ENCODE results near the gene UBE2O.

UBE2O gene

DNA sequence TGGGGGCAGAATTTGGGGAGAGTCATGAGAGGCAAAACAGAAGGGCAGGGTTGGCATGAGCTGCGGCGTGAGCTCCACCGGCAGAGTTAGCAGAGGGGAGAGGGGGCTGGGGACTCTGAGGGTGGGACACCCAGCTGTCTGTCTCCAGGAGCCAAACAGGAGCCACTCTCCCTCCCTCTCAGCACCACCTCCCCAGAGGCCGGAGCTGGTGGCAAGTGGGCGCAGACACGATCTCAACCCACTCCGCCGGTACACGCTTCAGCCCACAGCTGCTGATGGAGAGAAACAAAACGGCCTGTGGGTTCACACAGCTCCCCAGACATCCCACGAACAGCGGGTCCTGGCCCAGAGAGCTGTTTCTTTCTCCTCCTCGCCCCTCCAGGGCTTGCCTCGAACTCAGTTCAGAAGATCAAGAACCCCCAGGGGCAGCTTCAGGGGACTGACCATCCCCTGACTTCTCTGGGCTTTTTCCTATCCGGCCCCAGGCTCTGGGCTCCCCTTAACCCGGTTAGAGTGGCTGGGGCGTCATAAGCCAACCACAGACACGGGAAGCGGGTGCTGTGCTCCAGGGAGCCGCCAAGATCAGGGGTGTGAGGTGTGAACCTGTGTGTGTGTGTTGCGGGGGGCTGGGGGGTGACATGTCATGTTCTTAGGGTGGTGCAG, 40.7 kb upstream of the UBE2O start:
- no peak overlapping the region for H3K4ac ChIP-seq (ENCODE audit: low read length)
- H2AFZ ChIP-seq (ENCODE audit: low read length) = peak overlapping the region; percentile 67
- H2BK120ac ChIP-seq (ENCODE audit: low read depth, low read length) = no peak overlapping the region
- H3K4me2 ChIP-seq (ENCODE audit: insufficient read depth, low read length, poor library complexity, severe bottlenecking) = no peak overlapping the region
- peak overlapping the region; percentile 15 for H2AK5ac ChIP-seq (ENCODE audit: low read depth, low read length)
- H2BK5ac ChIP-seq (ENCODE audit: low read length) = no peak overlapping the region
- no peaks in the 10 kb centered on the region for H3K79me1 ChIP-seq (ENCODE audit: low read depth, low read length)
- no peak overlapping the region for H4K8ac ChIP-seq (ENCODE audit: low read depth, low read length)
- peaks cover 8 to 26% of the 10 kb centered on the region in 2 donors for H3K4me1 ChIP-seq (ENCODE audit: control insufficient read depth in 2 of 2, insufficient read depth in 1 of 2, low read depth in 1 of 2, low read length in 2 of 2)
- no peaks in the 10 kb centered on the region for H3K36me3 ChIP-seq (replicated peaks in 1 of 2; ENCODE audit: control insufficient read depth in 2 of 2, insufficient read depth in 2 of 2, low read length in 2 of 2)
- H3K27ac ChIP-seq (replicated peaks; ENCODE audit: low read length) = no peak overlapping the region
- H3K14ac ChIP-seq (ENCODE audit: low read length) = peak overlapping the region; percentile 8
- peak overlapping the region; percentile 30 for H2BK15ac ChIP-seq (ENCODE audit: low read length)
- H3K4me3 ChIP-seq (ENCODE audit: low read length in 2 of 2) = no peak overlapping the region
- DNase-seq (ENCODE audit: low spot score) = no peak
- H4K91ac ChIP-seq (ENCODE audit: low read depth, low read length, poor library complexity) = peak overlapping the region; percentile 72
- no CpG with 5 or more reads among the region's 21 CpGs for WGBS, 2 donors (ENCODE audit: extremely low coverage in 2 of 2, insufficient read length in 2 of 2, insufficient replicate concordance in 1 of 2)
- peak overlapping the region; percentile 41 for H2BK12ac ChIP-seq (ENCODE audit: low read length)
- H3K9ac ChIP-seq (ENCODE audit: low read depth, low read length, poor library complexity) = peak overlapping the region; percentile 44
- peak overlapping the region; percentile 57 for H3K18ac ChIP-seq (ENCODE audit: low read length)
- no peaks in the 10 kb centered on the region for H3K9me3 ChIP-seq (replicated peaks in 1 of 2; ENCODE audit: control insufficient read depth in 2 of 2, insufficient read depth in 1 of 2, low read depth in 1 of 2, low read length in 2 of 2)
- peaks cover 0 to 60% (median 0%) of the 10 kb centered on the region in 3 experiments for H3K27me3 ChIP-seq (ENCODE audit: control insufficient read depth in 3 of 3, insufficient read depth in 3 of 3, low read depth in 1 of 3, low read length in 3 of 3)
- H3K23ac ChIP-seq (ENCODE audit: low read depth, low read length, poor library complexity) = no peak overlapping the region

DNA sequence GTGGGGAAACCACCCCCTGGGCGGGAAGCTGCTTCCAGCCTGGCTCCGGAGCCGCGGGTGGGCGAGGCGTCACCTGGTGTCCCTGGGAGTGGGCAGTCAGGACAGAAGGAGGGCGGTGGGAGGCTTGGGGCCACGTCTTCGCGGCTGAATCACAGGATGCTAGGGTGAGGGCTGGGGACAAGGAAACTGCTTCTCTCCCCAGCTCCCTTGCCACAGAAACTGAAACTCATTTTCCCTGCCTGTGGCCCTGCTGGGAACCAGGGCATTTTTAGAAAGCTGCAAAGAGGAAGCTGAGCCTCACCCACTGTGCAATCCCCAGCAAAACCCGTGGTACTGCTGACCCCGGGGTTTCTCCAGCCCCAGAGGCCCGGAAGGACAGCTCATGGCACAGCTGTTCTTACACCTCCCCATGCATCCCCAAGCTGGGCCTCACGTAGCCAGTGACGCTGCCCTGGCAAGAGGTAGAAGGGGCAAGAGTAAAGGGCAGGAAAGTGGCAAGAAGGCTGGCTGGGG, 40.1 kb upstream of the UBE2O start:
- DNase-seq (ENCODE audit: low spot score) = no peak

DNA sequence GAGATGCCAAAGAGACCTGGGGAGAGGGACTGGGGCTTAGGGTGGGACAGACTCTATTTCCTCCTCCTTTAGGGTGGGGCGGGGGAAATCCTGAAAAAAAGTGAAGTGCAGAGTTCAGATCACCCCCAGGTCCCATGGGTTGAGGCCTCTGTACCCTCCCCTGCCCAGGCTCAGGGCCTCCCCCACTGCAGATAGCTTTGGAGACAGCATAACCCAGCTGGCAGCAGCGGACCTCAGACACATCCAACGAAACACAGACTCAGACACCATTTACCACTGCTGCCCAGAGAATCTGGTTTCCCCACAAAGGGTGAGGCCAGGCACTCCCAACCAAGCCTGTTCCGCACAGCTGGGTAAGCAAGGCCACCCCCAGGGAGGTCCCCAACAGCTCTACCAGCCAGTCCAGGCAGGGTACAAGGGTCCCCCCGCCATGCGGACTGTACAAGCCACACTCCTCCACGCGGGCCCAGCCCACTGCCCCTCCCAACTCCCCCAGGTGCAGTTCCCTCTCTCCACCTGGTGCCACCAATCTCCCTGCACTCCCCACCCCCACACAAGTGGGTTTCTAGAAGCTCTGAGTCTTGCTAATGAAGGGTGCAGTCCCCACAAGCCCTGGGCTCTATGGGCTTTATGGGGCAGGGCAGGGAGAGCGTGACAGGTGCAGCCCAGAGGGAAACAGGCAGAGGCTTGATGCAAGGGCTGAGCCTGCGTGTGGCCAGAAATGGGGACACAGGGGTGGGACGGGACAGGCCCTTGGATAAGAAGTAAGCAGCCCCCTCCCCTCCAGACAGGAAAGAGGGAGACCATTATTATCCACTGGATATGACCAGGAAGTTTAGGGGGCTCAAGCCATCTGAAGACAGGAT, 39.4 kb upstream of the UBE2O start:
- no CpG with 5 or more reads among the region's 11 CpGs for WGBS, 2 donors (ENCODE audit: extremely low coverage in 2 of 2, insufficient read length in 2 of 2, insufficient replicate concordance in 1 of 2)
- H3K23ac ChIP-seq (ENCODE audit: low read depth, low read length, poor library complexity) = peak overlapping the region; percentile 55
- H2BK12ac ChIP-seq (ENCODE audit: low read length) = no peak overlapping the region
- peaks cover 4 to 15% of the 10 kb centered on the region in 2 donors for H3K4me1 ChIP-seq (ENCODE audit: control insufficient read depth in 2 of 2, insufficient read depth in 1 of 2, low read depth in 1 of 2, low read length in 2 of 2)
- peak overlapping the region; percentile 89 for H3K14ac ChIP-seq (ENCODE audit: low read length)
- H2BK15ac ChIP-seq (ENCODE audit: low read length) = peak overlapping the region; percentile 30
- peaks cover 0 to 47% (median 0%) of the 10 kb centered on the region in 3 experiments for H3K27me3 ChIP-seq (ENCODE audit: control insufficient read depth in 3 of 3, insufficient read depth in 3 of 3, low read depth in 1 of 3, low read length in 3 of 3)
- peak overlapping the region; percentile 80 for H3K18ac ChIP-seq (ENCODE audit: low read length)
- DNase-seq (ENCODE audit: low spot score) = no peak
- H3K9me3 ChIP-seq (replicated peaks in 1 of 2; ENCODE audit: control insufficient read depth in 2 of 2, insufficient read depth in 1 of 2, low read depth in 1 of 2, low read length in 2 of 2) = no peaks in the 10 kb centered on the region
- H3K4ac ChIP-seq (ENCODE audit: low read length) = no peak overlapping the region
- H2BK120ac ChIP-seq (ENCODE audit: low read depth, low read length) = peak overlapping the region; percentile 41
- peak overlapping the region; percentile 67 for H2AFZ ChIP-seq (ENCODE audit: low read length)
- no peak overlapping the region for H3K4me3 ChIP-seq (ENCODE audit: low read length in 2 of 2)
- no peaks in the 10 kb centered on the region for H3K79me1 ChIP-seq (ENCODE audit: low read depth, low read length)
- H4K8ac ChIP-seq (ENCODE audit: low read depth, low read length) = peak overlapping the region; percentile 43
- no peaks in the 10 kb centered on the region for H3K36me3 ChIP-seq (replicated peaks in 1 of 2; ENCODE audit: control insufficient read depth in 2 of 2, insufficient read depth in 2 of 2, low read length in 2 of 2)
- H3K9ac ChIP-seq (ENCODE audit: low read depth, low read length, poor library complexity) = peak overlapping the region; percentile 44
- no peak overlapping the region for H3K4me2 ChIP-seq (ENCODE audit: insufficient read depth, low read length, poor library complexity, severe bottlenecking)
- H3K27ac ChIP-seq (replicated peaks; ENCODE audit: low read length) = no peak overlapping the region
- H2BK5ac ChIP-seq (ENCODE audit: low read length) = peak overlapping the region; percentile 75
- H4K91ac ChIP-seq (ENCODE audit: low read depth, low read length, poor library complexity) = no peak overlapping the region
- H2AK5ac ChIP-seq (ENCODE audit: low read depth, low read length) = peak overlapping the region; percentile 81

More for the DNA sequence above, 40.1 kb upstream of the UBE2O start:
- Histone ChIP-seq H2AK5ac (ENCODE audit: low read depth, low read length) (peak overlapping the region; percentile 15), H3K4me2 (ENCODE audit: insufficient read depth, low read length, poor library complexity, severe bottlenecking) (no peak overlapping the region), H3K18ac (ENCODE audit: low read length) (peak overlapping the region; percentile 80), H3K9me3 (replicated peaks in 1 of 2; ENCODE audit: control insufficient read depth in 2 of 2, insufficient read depth in 1 of 2, low read depth in 1 of 2, low read length in 2 of 2) (no peaks in the 10 kb centered on the region), H3K9ac (ENCODE audit: low read depth, low read length, poor library complexity) (peak overlapping the region; percentile 44), H4K8ac (ENCODE audit: low read depth, low read length) (peak overlapping the region; percentile 43), H3K27ac (replicated peaks; ENCODE audit: low read length) (no peak overlapping the region), H2BK15ac (ENCODE audit: low read length) (peak overlapping the region; percentile 30), H3K79me1 (ENCODE audit: low read depth, low read length) (no peaks in the 10 kb centered on the region), H3K36me3 (replicated peaks in 1 of 2; ENCODE audit: control insufficient read depth in 2 of 2, insufficient read depth in 2 of 2, low read length in 2 of 2) (no peaks in the 10 kb centered on the region), H2AFZ (ENCODE audit: low read length) (peak overlapping the region; percentile 67), H3K14ac (ENCODE audit: low read length) (peak overlapping the region; percentile 6), H4K91ac (ENCODE audit: low read depth, low read length, poor library complexity) (no peak overlapping the region), H3K4me1 (ENCODE audit: control insufficient read depth in 2 of 2, insufficient read depth in 1 of 2, low read depth in 1 of 2, low read length in 2 of 2) (peaks cover 4 to 21% of the 10 kb centered on the region in 2 donors), H3K4ac (ENCODE audit: low read length) (no peak overlapping the region), H2BK12ac (ENCODE audit: low read length) (no peak overlapping the region), H2BK120ac (ENCODE audit: low read depth, low read length) (no peak overlapping the region), H3K27me3 (ENCODE audit: control insufficient read depth in 3 of 3, insufficient read depth in 3 of 3, low read depth in 1 of 3, low read length in 3 of 3) (peaks cover 0 to 54% (median 0%) of the 10 kb centered on the region in 3 experiments), H3K4me3 (ENCODE audit: low read length in 2 of 2) (no peak overlapping the region), H2BK5ac (ENCODE audit: low read length) (peak overlapping the region; percentile 75), H3K23ac (ENCODE audit: low read depth, low read length, poor library complexity) (no peak overlapping the region)
- WGBS, 2 donors (ENCODE audit: extremely low coverage in 2 of 2, insufficient read length in 2 of 2, insufficient replicate concordance in 1 of 2) = no CpG with 5 or more reads among the region's 15 CpGs

Data from neuronal stem cell (in vitro differentiated cells).